ENCODE data around the gene ZNF207.

GRCh38 chr17:32342603-32343325 is 7.2 kb upstream of the ZNF207 start:
- TF ChIP-seq POLR2AphosphoS5 (IDR thresholded peaks at IDR 0.05; ENCODE audit: low read depth) (no peak), CTCF (IDR thresholded peaks at IDR 0.05; ENCODE audit: insufficient read depth, low read length) (no peak)
